Activated T-helper 1 cell treated with anti-CD3 and anti-CD28 coated beads, Interleukin-2, amount 50 U/mL, for 16 hours (primary cell): ENCODE data around the gene ODAPH.
"Not testable (repeated sequence)": the region's sequence is repeated elsewhere in the genome, so short reads cannot be mapped to it uniquely, and the experiment has no call there.

ENCODE experiments used
- DNase-seq, 2 donors: peaks; one replicate each; pipeline ENCODE4 v3.0.0-alpha.2; 2020; ENCODE audit warnings: low read depth in 1 of 2, low spot score in 1 of 2

The ODAPH gene

GRCh38 chr4:75555294-75556164, at the start of gene ODAPH:
Gene ODAPH, plus strand, starts transcription at chr4:75556066. Its CDS starts 17 bp downstream, at chr4:75556083.
- DNase-seq, result no peak

- DNase-seq, result not testable (repeated sequence)
Observed at GRCh38 chr4:75509592-75509991, 46.3 kb upstream of the ODAPH start.

GRCh38 chr4:75511841-75512240, 44.0 kb upstream of the ODAPH start:
- DNase-seq, result no peak

- no peak for DNase-seq
Observed at GRCh38 chr4:75512386-75513211, 43.3 kb upstream of the ODAPH start.

- DNase-seq, result no peak
Observed at GRCh38 chr4:75513526-75514130, 42.2 kb upstream of the ODAPH start.

- peak; percentile 81 to 88 for DNase-seq
Observed at GRCh38 chr4:75514131-75514948, 41.5 kb upstream of the ODAPH start, which contains the start of the genes RCHY1 and THAP6. Gene RCHY1, minus strand, starts transcription at chr4:75514403. Its CDS starts 117 bp downstream, at chr4:75514286. Gene THAP6, plus strand, starts transcription at chr4:75514473. Its CDS starts 980 bp downstream, at chr4:75515453.

- DNase-seq, result no peak
Observed at GRCh38 chr4:75514949-75515612, 40.8 kb upstream of the ODAPH start.

GRCh38 chr4:75516144-75516543, 39.7 kb upstream of the ODAPH start:
- DNase-seq, result no peak

GRCh38 chr4:75519452-75519851, 36.4 kb upstream of the ODAPH start:
- DNase-seq, result not testable (repeated sequence)

- DNase-seq, result no peak
Observed at GRCh38 chr4:75525086-75525485, 30.8 kb upstream of the ODAPH start.

- DNase-seq, result no peak
Observed at GRCh38 chr4:75525910-75526309, 30.0 kb upstream of the ODAPH start.

- DNase-seq, result no peak
Observed at GRCh38 chr4:75527482-75527881, 28.4 kb upstream of the ODAPH start.

- no peak for DNase-seq
Observed at GRCh38 chr4:75530556-75531322, 25.1 kb upstream of the ODAPH start.

GRCh38 chr4:75531536-75532143, 24.2 kb upstream of the ODAPH start:
- DNase-seq, result not testable (repeated sequence)

- not testable (repeated sequence) for DNase-seq
Observed at GRCh38 chr4:75533339-75533887, 22.5 kb upstream of the ODAPH start.

- DNase-seq, result not testable (repeated sequence)
Observed at GRCh38 chr4:75533926-75534325, 21.9 kb upstream of the ODAPH start.

- not testable (repeated sequence) for DNase-seq
Observed at GRCh38 chr4:75537308-75537707, 18.6 kb upstream of the ODAPH start.

- no peak for DNase-seq
Observed at GRCh38 chr4:75542824-75543223, 13.0 kb upstream of the ODAPH start.
